A549 (cell line): ENCODE measurements around the gene FGGY. TPM values are rescaled to one million over a fixed set of nuclear protein-coding genes. Genes with fewer than 3 reads are reported as not detected.

Experiments used
- ATAC-seq, 2 experiments: fragments of 200-7000 bp in 1 of 2; fragments of >200 bp in 1 of 2; cut with Nextera tagmentation in 1 of 2; cut with Tn5 transposase in 1 of 2; 3 replicates each; pipeline versions ENCODE4 v1.8.0 to v1.9.1; 2018 to 2020; ENCODE audit warnings: mild to moderate bottlenecking in 1 of 2, moderate library complexity in 1 of 2
- CTCF ChIA-PET: fragments of 300-600 bp; sonication (Branson Sonifier 250); formaldehyde crosslinking; extraction: SDS; loops from one replicate; lab custom pipeline; 2021; ENCODE audit warnings: antibody characterized with exemption, inconsistent platforms; lab: Yijun Ruan, JAX
- POLR2A ChIA-PET: fragments of 350-600 bp; formaldehyde crosslinking; extraction: SDS; loops from one replicate; lab custom pipeline; 2021; ENCODE audit warnings: antibody characterized with exemption, inconsistent platforms; lab: Yijun Ruan, JAX
- DNase-seq, 2 experiments: peaks; one replicate each; pipeline versions ENCODE4 v3.0.0 to v3.0.0-alpha.2; 2011 to 2016; ENCODE audit warnings: low read depth in 1 of 2, low spot score in 1 of 2
- FAIRE-seq: peaks from 2 replicates; lab custom pipeline; 2011; peaks lifted over from hg19 to GRCh38; lab: Jason Lieb, UNC
- H3K27ac ChIP-seq, 2 experiments: fragments of >200 bp; sonication (Bioruptor Twin); formaldehyde crosslinking; 3 replicates each; pipeline ENCODE4 v1.5.1; 2016 to 2017
- H3K4me1 ChIP-seq: fragments of >200 bp; sonication (Bioruptor Twin); formaldehyde crosslinking; 3 replicates; pipeline ENCODE4 v1.6.1; 2016
- H3K4me2 ChIP-seq: fragments of >200 bp; sonication (Bioruptor Twin); formaldehyde crosslinking; 3 replicates; pipeline ENCODE4 v1.6.1; 2016
- H3K4me3 ChIP-seq: fragments of >200 bp; sonication (Bioruptor Twin); formaldehyde crosslinking; 3 replicates; pipeline ENCODE4 v1.5.1; 2016
- H3K9me3 ChIP-seq: fragments of >200 bp; sonication (Bioruptor Twin); formaldehyde crosslinking; 3 replicates; pipeline ENCODE4 v1.6.1; 2016
- ATOH8 ChIP-seq: fragments of 250-450 bp; sonication (Bioruptor Pico); IDR thresholded peaks from 2 replicates; pipeline ENCODE4 v1.5.0; 2020; ENCODE audit warnings: low read depth, mild to moderate bottlenecking, moderate library complexity
- BCL3 ChIP-seq: fragments of >200 bp; sonication (Bioruptor Twin); formaldehyde crosslinking; IDR thresholded peaks from 3 replicates; pipeline ENCODE4 v1.6.1; 2016
- BHLHE40 ChIP-seq: IDR thresholded peaks from 2 replicates; pipeline ENCODE4 v1.6.1; 2012; ENCODE audit warnings: low read depth, low read length, inconsistent platforms
- CEBPB ChIP-seq, 2 experiments: fragments of >200 bp in 1 of 2; sonication (Bioruptor Twin) in 1 of 2; formaldehyde crosslinking in 1 of 2; IDR thresholded peaks; 2 replicates each; pipeline ENCODE4 v1.6.1; 2012 to 2016
- CHD4 ChIP-seq: fragments of 200-600 bp; sonication (generic); IDR thresholded peaks from 2 replicates; pipeline ENCODE4 v1.6.1; 2016; ENCODE audit warnings: antibody characterized with exemption, mild to moderate bottlenecking, borderline replicate concordance
- EHMT2 ChIP-seq: fragments of 200-600 bp; sonication (generic); IDR thresholded peaks from 2 replicates; pipeline ENCODE4 v1.6.1; 2016; ENCODE audit warnings: antibody characterized with exemption, low read depth, mild to moderate bottlenecking, moderate library complexity
- EP300 ChIP-seq, 2 experiments: fragments of >200 bp; sonication (Bioruptor Twin); formaldehyde crosslinking; IDR thresholded peaks; 2 replicates in 1 of 2; 3 replicates in 1 of 2; pipeline ENCODE4 v1.6.1; 2016 to 2017
- FOSL2 ChIP-seq, 2 experiments: fragments of 450-650 bp in 1 of 2; fragments of >200 bp in 1 of 2; sonication (Bioruptor Twin) in 1 of 2; formaldehyde crosslinking; IDR thresholded peaks; 2 replicates each; pipeline versions ENCODE4 v1.5.0 to v1.6.1; 2016 to 2020; ENCODE audit warnings: mild to moderate bottlenecking in 1 of 2, moderate library complexity in 1 of 2
- GATA3 ChIP-seq: IDR thresholded peaks from 2 replicates; pipeline ENCODE4 v1.6.1; 2012; ENCODE audit warnings: borderline replicate concordance
- HES2 ChIP-seq: fragments of >200 bp; sonication (Bioruptor Twin); formaldehyde crosslinking; IDR thresholded peaks from 2 replicates; pipeline ENCODE4 v1.6.1; 2016
- HOXA7 ChIP-seq: fragments of 250-450 bp; sonication (Bioruptor Pico); IDR thresholded peaks from 2 replicates; pipeline ENCODE4 v1.5.0; 2020; ENCODE audit warnings: mild to moderate bottlenecking, moderate library complexity
- HOXB13 ChIP-seq: fragments of 250-450 bp; sonication (Bioruptor Pico); IDR thresholded peaks from 2 replicates; pipeline ENCODE4 v1.5.0; 2020; ENCODE audit warnings: low read depth, mild to moderate bottlenecking, moderate library complexity
- JUN ChIP-seq, 2 experiments: fragments of >200 bp; sonication (Bioruptor Twin); formaldehyde crosslinking; IDR thresholded peaks; 2 replicates in 1 of 2; 3 replicates in 1 of 2; pipeline ENCODE4 v1.6.1; 2016 to 2017
- JUNB ChIP-seq: fragments of >200 bp; sonication (Bioruptor Twin); formaldehyde crosslinking; IDR thresholded peaks from 2 replicates; pipeline ENCODE4 v1.6.1; 2016
- KDM5A ChIP-seq: fragments of 200-600 bp; sonication (generic); IDR thresholded peaks from 2 replicates; pipeline ENCODE4 v1.6.1; 2016; ENCODE audit warnings: antibody characterized with exemption, mild to moderate bottlenecking
- MYC ChIP-seq: IDR thresholded peaks from 2 replicates; pipeline ENCODE4 v1.6.1; 2012; ENCODE audit warnings: mild to moderate bottlenecking, inconsistent platforms, low read length, improper control_type of control experiment, borderline replicate concordance
- PBX3 ChIP-seq: IDR thresholded peaks from 2 replicates; pipeline ENCODE4 v1.6.1; 2012
- POLR2A ChIP-seq: IDR thresholded peaks from 2 replicates; pipeline ENCODE4 v1.6.1; 2012; ENCODE audit warnings: mild to moderate bottlenecking, low read length
- RCOR1 ChIP-seq: fragments of 150-350 bp; IDR thresholded peaks from 2 replicates; pipeline ENCODE4 v1.6.1; 2014; ENCODE audit warnings: antibody characterized with exemption, low read length, low read depth
- RFX5 ChIP-seq: fragments of 450-650 bp; IDR thresholded peaks from 2 replicates; pipeline ENCODE4 v1.7.1; 2014; ENCODE audit warnings: antibody characterized with exemption, mild to moderate bottlenecking, moderate library complexity
- TFCP2L1 ChIP-seq: fragments of 250-450 bp; sonication (Bioruptor Pico); IDR thresholded peaks from 2 replicates; pipeline ENCODE4 v1.5.0; 2021; ENCODE audit warnings: mild to moderate bottlenecking
- USF2 ChIP-seq: fragments of 450-650 bp; IDR thresholded peaks from 2 replicates; pipeline ENCODE4 v1.6.1; 2014; ENCODE audit warnings: antibody characterized with exemption
- WGBS: methylation state at CpG from one replicate; pipeline ENCODE4 v1.1.6; 2017; ENCODE audit errors: missing lambda C conversion rate; 5-methylcytosine and 5-hydroxymethylcytosine counted together
- polyA plus RNA-seq, 4 experiments: library from polyadenylated mRNA; depleted of rRNA in 3 of 4; stranded (reverse); fragments of >200 nt; fragmentation: RNase III in 1 of 4; extraction: RNeasy Plus Mini Kit Qiagen cat#74134 plus additional on column Dnase treatment in 1 of 4; gene quantifications; 2 replicates in 3 of 4; 3 replicates in 1 of 4; pipeline ENCODE4 v1.2.3, GENCODE V29; 2011 to 2017

The FGGY gene
- polyA plus RNA-seq, 2 of the 4 experiments (the other 2 are of a cell fraction), result 2.9 to 4.8 TPM

GRCh38 chr1:59521456-59521855 is 224.6 kb downstream of the FGGY start:
- FAIRE-seq (no peak), ATAC-seq (no peak)
- TF ChIP-seq PBX3 (no peak), POLR2A (no peak), FOSL2 (IDR thresholded peaks at IDR 0.05) (no peak), FOSL2 (CRISPR knock-in tag; IDR thresholded peaks at IDR 0.05) (no peak), HOXB13 (CRISPR knock-in tag) (no peak), GATA3 (no peak), HOXA7 (no peak), RCOR1 (no peak), RFX5 (no peak), TFCP2L1 (CRISPR knock-in tag) (no peak)

GRCh38 chr1:59522925-59523505 is 226.1 kb downstream of the FGGY start:
- no peak for TF ChIP-seq JUN (IDR thresholded peaks at IDR 0.05)
- no peak for TF ChIP-seq JUNB
- no peak for TF ChIP-seq USF2
- TF ChIP-seq BHLHE40, result no peak
- no peak for TF ChIP-seq HES2
- TF ChIP-seq ATOH8, result no peak
- TF ChIP-seq KDM5A, result no peak
- TF ChIP-seq BCL3, result no peak
- no peak for TF ChIP-seq RCOR1
- no peak for TF ChIP-seq EHMT2
- no peak for TF ChIP-seq EP300 (IDR thresholded peaks at IDR 0.05)
- TF ChIP-seq MYC, result no peak
- no peak for TF ChIP-seq CEBPB (IDR thresholded peaks at IDR 0.05)
- TF ChIP-seq HOXB13 (CRISPR knock-in tag), result no peak
- TF ChIP-seq CHD4, result no peak
- TF ChIP-seq, all 56 proteins: peak for 0
- H3K9me3 ChIP-seq, result no peaks in the 10 kb centered on the region
- CTCF ChIA-PET, result interaction anchor here (0.7 kb wide), 1 partner anchor 14 kb away, joined by 3 read pairs; no protein-coding TSS in a partner anchor
- WGBS, result 78% methylated on average over 4 of the region's 4 CpGs
- H3K4me2 ChIP-seq, result no peak overlapping the region
- ATAC-seq (no peak), FAIRE-seq (no peak), DNase-seq (no peak)
- no peaks in the 10 kb centered on the region for H3K4me1 ChIP-seq
- POLR2A ChIA-PET, result no interaction called here
- H3K27ac ChIP-seq, result no peak overlapping the region
- H3K4me3 ChIP-seq, result no peak overlapping the region

More at GRCh38 chr1:59521456-59521855, 224.6 kb downstream of the FGGY start:
- Histone ChIP-seq H3K4me2 (no peak overlapping the region), H3K4me3 (no peak overlapping the region), H3K27ac (no peak overlapping the region), H3K9me3 (no peaks in the 10 kb centered on the region), H3K4me1 (no peaks in the 10 kb centered on the region)
- no peak for DNase-seq
- 88% methylated on average over 2 of the region's 2 CpGs for WGBS
- POLR2A ChIA-PET, result no interaction called here
- CTCF ChIA-PET, result no interaction called here
